ENCODE data around the gene ZNHIT2.

Gene ZNHIT2

GRCh38 chr11:65117206-65118096, at the start of gene ZNHIT2:
TSS of gene ZNHIT2 (minus strand) at chr11:65117701. CDS start at chr11:65117653, 48 bp downstream.
- Histone ChIP-seq H3K4me1 (ENCODE audit: control insufficient read depth in 5 of 5, insufficient read depth in 5 of 5, low read length in 5 of 5) (peaks cover 6 to 58% (median 45%) of the 10 kb centered on the region in 5 donors), H3K36me3 (ENCODE audit: control insufficient read depth in 5 of 5, insufficient read depth in 5 of 5, low read length in 5 of 5) (peaks cover 0 to 43% (median 31%) of the 10 kb centered on the region in 5 donors)

GRCh38 chr11:65166893-65167292, 49.4 kb upstream of the ZNHIT2 start:
- H3K4me3 ChIP-seq (ENCODE audit: low read depth in 1 of 5, low read length in 5 of 5) = no peak overlapping the region
- H3K9ac ChIP-seq (ENCODE audit: low read length in 5 of 5) = no peak overlapping the region
- no peak overlapping the region for H3K27ac ChIP-seq (ENCODE audit: low read depth, low read length)

More at GRCh38 chr11:65117206-65118096, at the start of gene ZNHIT2:
- Histone ChIP-seq H3K4me3 (ENCODE audit: low read depth in 1 of 5, low read length in 5 of 5) (peak within 1 kb of the TSS in 4 of 5 donors; percentile 79 to 95 (median 92)), H3K9me3 (ENCODE audit: control insufficient read depth in 5 of 5, low read length in 5 of 5) (no peaks in the 10 kb centered on the region), H3K27ac (ENCODE audit: low read depth, low read length) (peak within 1 kb of the TSS; percentile 86), H3K9ac (ENCODE audit: low read length in 5 of 5) (peak within 1 kb of the TSS in 4 of 5 donors; percentile 84 to 92 (median 90)), H3K27me3 (ENCODE audit: control insufficient read depth in 5 of 5, insufficient read depth in 4 of 5, low read length in 5 of 5) (no peaks in the 10 kb centered on the region)

GRCh38 chr11:65165410-65166317, 48.2 kb upstream of the ZNHIT2 start:
- peak overlapping the region in 4 of 5 donors; percentile 23 to 64 (median 42) for H3K9ac ChIP-seq (ENCODE audit: low read length in 5 of 5)
- no peaks in the 10 kb centered on the region for H3K36me3 ChIP-seq (ENCODE audit: control insufficient read depth in 5 of 5, insufficient read depth in 5 of 5, low read length in 5 of 5)
- no peaks in the 10 kb centered on the region for H3K27me3 ChIP-seq (ENCODE audit: control insufficient read depth in 5 of 5, insufficient read depth in 4 of 5, low read length in 5 of 5)
- H3K4me1 ChIP-seq (ENCODE audit: control insufficient read depth in 5 of 5, insufficient read depth in 5 of 5, low read length in 5 of 5) = peaks cover 0 to 11% (median 3%) of the 10 kb centered on the region in 5 donors
- peak overlapping the region; percentile 46 to 53 (median 52) for H3K4me3 ChIP-seq (ENCODE audit: low read depth in 1 of 5, low read length in 5 of 5)
- no peaks in the 10 kb centered on the region for H3K9me3 ChIP-seq (ENCODE audit: control insufficient read depth in 5 of 5, low read length in 5 of 5)
- no peak overlapping the region for H3K27ac ChIP-seq (ENCODE audit: low read depth, low read length)

More at GRCh38 chr11:65166893-65167292, 49.4 kb upstream of the ZNHIT2 start:
- Histone ChIP-seq H3K4me1 (ENCODE audit: control insufficient read depth in 5 of 5, insufficient read depth in 5 of 5, low read length in 5 of 5) (peaks cover 0 to 11% (median 3%) of the 10 kb centered on the region in 5 donors), H3K9me3 (ENCODE audit: control insufficient read depth in 5 of 5, low read length in 5 of 5) (no peaks in the 10 kb centered on the region), H3K27me3 (ENCODE audit: control insufficient read depth in 5 of 5, insufficient read depth in 4 of 5, low read length in 5 of 5) (no peaks in the 10 kb centered on the region), H3K36me3 (ENCODE audit: control insufficient read depth in 5 of 5, insufficient read depth in 5 of 5, low read length in 5 of 5) (no peaks in the 10 kb centered on the region)

- Histone ChIP-seq H3K27me3 (ENCODE audit: control insufficient read depth in 5 of 5, insufficient read depth in 4 of 5, low read length in 5 of 5) (no peaks in the 10 kb centered on the region), H3K4me1 (ENCODE audit: control insufficient read depth in 5 of 5, insufficient read depth in 5 of 5, low read length in 5 of 5) (peaks cover 0 to 11% (median 3%) of the 10 kb centered on the region in 5 donors), H3K9me3 (ENCODE audit: control insufficient read depth in 5 of 5, low read length in 5 of 5) (no peaks in the 10 kb centered on the region), H3K4me3 (ENCODE audit: low read depth in 1 of 5, low read length in 5 of 5) (no peak overlapping the region), H3K9ac (ENCODE audit: low read length in 5 of 5) (no peak overlapping the region), H3K36me3 (ENCODE audit: control insufficient read depth in 5 of 5, insufficient read depth in 5 of 5, low read length in 5 of 5) (no peaks in the 10 kb centered on the region), H3K27ac (ENCODE audit: low read depth, low read length) (no peak overlapping the region)
Observed at GRCh38 chr11:65163684-65164083, 46.2 kb upstream of the ZNHIT2 start.

- Histone ChIP-seq H3K4me3 (ENCODE audit: low read depth in 1 of 5, low read length in 5 of 5) (no peak overlapping the region), H3K27ac (ENCODE audit: low read depth, low read length) (no peak overlapping the region), H3K36me3 (ENCODE audit: control insufficient read depth in 5 of 5, insufficient read depth in 5 of 5, low read length in 5 of 5) (no peaks in the 10 kb centered on the region), H3K9me3 (ENCODE audit: control insufficient read depth in 5 of 5, low read length in 5 of 5) (no peaks in the 10 kb centered on the region), H3K4me1 (ENCODE audit: control insufficient read depth in 5 of 5, insufficient read depth in 5 of 5, low read length in 5 of 5) (peaks cover 0 to 6% (median 0%) of the 10 kb centered on the region in 5 donors), H3K9ac (ENCODE audit: low read length in 5 of 5) (no peak overlapping the region), H3K27me3 (ENCODE audit: control insufficient read depth in 5 of 5, insufficient read depth in 4 of 5, low read length in 5 of 5) (no peaks in the 10 kb centered on the region)
Observed at GRCh38 chr11:65160643-65161042, 43.1 kb upstream of the ZNHIT2 start.

- H3K9ac ChIP-seq (ENCODE audit: low read length in 5 of 5) = no peak overlapping the region
- no peak overlapping the region for H3K27ac ChIP-seq (ENCODE audit: low read depth, low read length)
- H3K4me3 ChIP-seq (ENCODE audit: low read depth in 1 of 5, low read length in 5 of 5) = no peak overlapping the region
- no peaks in the 10 kb centered on the region for H3K27me3 ChIP-seq (ENCODE audit: control insufficient read depth in 5 of 5, insufficient read depth in 4 of 5, low read length in 5 of 5)
- H3K9me3 ChIP-seq (ENCODE audit: control insufficient read depth in 5 of 5, low read length in 5 of 5) = no peaks in the 10 kb centered on the region
- no peaks in the 10 kb centered on the region for H3K36me3 ChIP-seq (ENCODE audit: control insufficient read depth in 5 of 5, insufficient read depth in 5 of 5, low read length in 5 of 5)
- H3K4me1 ChIP-seq (ENCODE audit: control insufficient read depth in 5 of 5, insufficient read depth in 5 of 5, low read length in 5 of 5) = no peaks in the 10 kb centered on the region
Observed at GRCh38 chr11:65159012-65159411, 41.5 kb upstream of the ZNHIT2 start.

- Histone ChIP-seq H3K9ac (ENCODE audit: low read length in 5 of 5) (no peak overlapping the region), H3K27me3 (ENCODE audit: control insufficient read depth in 5 of 5, insufficient read depth in 4 of 5, low read length in 5 of 5) (no peaks in the 10 kb centered on the region), H3K9me3 (ENCODE audit: control insufficient read depth in 5 of 5, low read length in 5 of 5) (no peaks in the 10 kb centered on the region), H3K36me3 (ENCODE audit: control insufficient read depth in 5 of 5, insufficient read depth in 5 of 5, low read length in 5 of 5) (no peaks in the 10 kb centered on the region), H3K4me1 (ENCODE audit: control insufficient read depth in 5 of 5, insufficient read depth in 5 of 5, low read length in 5 of 5) (no peaks in the 10 kb centered on the region), H3K27ac (ENCODE audit: low read depth, low read length) (no peak overlapping the region), H3K4me3 (ENCODE audit: low read depth in 1 of 5, low read length in 5 of 5) (no peak overlapping the region)
Observed at GRCh38 chr11:65157336-65157735, 39.8 kb upstream of the ZNHIT2 start.

GRCh38 chr11:65156926-65157325, 39.4 kb upstream of the ZNHIT2 start:
- Histone ChIP-seq H3K9ac (ENCODE audit: low read length in 5 of 5) (no peak overlapping the region), H3K4me3 (ENCODE audit: low read depth in 1 of 5, low read length in 5 of 5) (no peak overlapping the region), H3K27ac (ENCODE audit: low read depth, low read length) (no peak overlapping the region), H3K36me3 (ENCODE audit: control insufficient read depth in 5 of 5, insufficient read depth in 5 of 5, low read length in 5 of 5) (no peaks in the 10 kb centered on the region), H3K4me1 (ENCODE audit: control insufficient read depth in 5 of 5, insufficient read depth in 5 of 5, low read length in 5 of 5) (no peaks in the 10 kb centered on the region), H3K27me3 (ENCODE audit: control insufficient read depth in 5 of 5, insufficient read depth in 4 of 5, low read length in 5 of 5) (no peaks in the 10 kb centered on the region), H3K9me3 (ENCODE audit: control insufficient read depth in 5 of 5, low read length in 5 of 5) (no peaks in the 10 kb centered on the region)

GRCh38 chr11:65156256-65156655, 38.8 kb upstream of the ZNHIT2 start:
- no peak overlapping the region for H3K9ac ChIP-seq (ENCODE audit: low read length in 5 of 5)
- no peaks in the 10 kb centered on the region for H3K9me3 ChIP-seq (ENCODE audit: control insufficient read depth in 5 of 5, low read length in 5 of 5)
- H3K27me3 ChIP-seq (ENCODE audit: control insufficient read depth in 5 of 5, insufficient read depth in 4 of 5, low read length in 5 of 5) = no peaks in the 10 kb centered on the region

More at GRCh38 chr11:65156256-65156655, 38.8 kb upstream of the ZNHIT2 start:
- Histone ChIP-seq H3K4me1 (ENCODE audit: control insufficient read depth in 5 of 5, insufficient read depth in 5 of 5, low read length in 5 of 5) (no peaks in the 10 kb centered on the region), H3K27ac (ENCODE audit: low read depth, low read length) (no peak overlapping the region), H3K36me3 (ENCODE audit: control insufficient read depth in 5 of 5, insufficient read depth in 5 of 5, low read length in 5 of 5) (no peaks in the 10 kb centered on the region), H3K4me3 (ENCODE audit: low read depth in 1 of 5, low read length in 5 of 5) (no peak overlapping the region)
